Tibial nerve (tissue), 4 donors: ENCODE results near the gene KIF1B. TPM values are rescaled to one million over a fixed set of nuclear protein-coding genes. Genes with fewer than 3 reads are reported as not detected.

Source experiments
- DNase-seq, 2 donors: peaks; one replicate each; pipeline ENCODE4 v3.0.0-alpha.2; 2019; ENCODE audit warnings: low spot score in 2 of 2
- H3K27ac ChIP-seq, 4 donors: fragments of 200-600 bp; sonication (generic) in 3 of 4; one replicate each; pipeline ENCODE4 v1.5.1; 2017 to 2019; ENCODE audit warnings: mild to moderate bottlenecking in 1 of 4
- H3K27me3 ChIP-seq, 2 donors: fragments of 200-600 bp; sonication (generic) in 1 of 2; one replicate each; pipeline versions ENCODE4 v1.5.1 to v1.6.0; 2017 to 2019
- H3K36me3 ChIP-seq, 3 donors: fragments of 200-600 bp; sonication (generic); one replicate each; pipeline ENCODE4 v1.5.1; 2018 to 2019
- H3K4me1 ChIP-seq, 4 donors: fragments of 200-600 bp; sonication (generic) in 3 of 4; one replicate each; pipeline ENCODE4 v1.5.1; 2017 to 2019
- H3K4me3 ChIP-seq, 4 donors: fragments of 200-600 bp; sonication (generic) in 3 of 4; one replicate each; pipeline ENCODE4 v1.5.1; 2017 to 2019; ENCODE audit warnings: mild to moderate bottlenecking in 1 of 4, moderate library complexity in 1 of 4
- H3K9me3 ChIP-seq, 4 donors: fragments of 200-600 bp; sonication (generic) in 3 of 4; one replicate each; pipeline ENCODE4 v1.5.1; 2017 to 2019
- CTCF ChIP-seq, 5 experiments: fragments of 200-600 bp in 3 of 5; fragments of 450-650 bp in 2 of 5; sonication (generic) in 3 of 5; IDR thresholded peaks; one replicate each; pipeline ENCODE4 v1.5.1; 2016 to 2019; ENCODE audit warnings: antibody characterized with exemption in 5 of 5, mild to moderate bottlenecking in 3 of 5, moderate library complexity in 2 of 5
- EP300 ChIP-seq, 2 donors: sonication (generic); formaldehyde crosslinking; IDR thresholded peaks; one replicate each; pipeline ENCODE4 v1.6.1; 2017; ENCODE audit warnings: antibody characterized with exemption in 2 of 2, mild to moderate bottlenecking in 1 of 2
- POLR2A ChIP-seq, 2 donors: fragments of 450-650 bp; IDR thresholded peaks; one replicate each; pipeline ENCODE4 v1.6.1; 2017; ENCODE audit warnings: antibody characterized with exemption in 2 of 2, mild to moderate bottlenecking in 2 of 2, moderate library complexity in 2 of 2
- WGBS, 2 donors: methylation state at CpG; one replicate each; pipeline ENCODE4 v1.1.5; 2018; 5-methylcytosine and 5-hydroxymethylcytosine counted together
- total RNA-seq, 4 donors: library from RNA; depleted of rRNA; stranded (reverse); fragments of >200 nt; gene quantifications; one replicate each; pipeline ENCODE4 v1.1.0, GENCODE V29; 2016

Gene KIF1B
- total RNA-seq, 4 donors from 2014 or later: 50.6 to 76.2 (median 66.0) TPM

- DNase-seq: no peak
- no peaks in the 10 kb centered on the region for H3K9me3 ChIP-seq
- no peaks in the 10 kb centered on the region for H3K27me3 ChIP-seq
- peak overlapping the region in 2 of 4 donors; percentile 19 to 43 for H3K27ac ChIP-seq
- no peak for TF ChIP-seq POLR2A (IDR thresholded peaks at IDR 0.05)
- H3K36me3 ChIP-seq: peaks cover 0 to 48% (median 0%) of the 10 kb centered on the region in 3 donors
- no peak overlapping the region for H3K4me3 ChIP-seq
- peaks cover 0 to 30% (median 9%) of the 10 kb centered on the region in 4 donors for H3K4me1 ChIP-seq
- 55 to 66% methylated on average over 3 of the region's 3 CpGs for WGBS, 2 donors
These were observed 97.6 kb downstream of the KIF1B start for GRCh38 chr1:10308001-10308400.

- no peak for TF ChIP-seq POLR2A (IDR thresholded peaks at IDR 0.05)
- no peak for TF ChIP-seq CTCF (IDR thresholded peaks at IDR 0.05)
- no peak for TF ChIP-seq EP300 (IDR thresholded peaks at IDR 0.05)
- Histone ChIP-seq H3K9me3 (no peaks in the 10 kb centered on the region), H3K27ac (peak overlapping the region in 1 of 4 donors; percentile 43), H3K4me1 (peaks cover 0 to 30% (median 9%) of the 10 kb centered on the region in 4 donors), H3K36me3 (peaks cover 0 to 34% (median 0%) of the 10 kb centered on the region in 3 donors), H3K27me3 (no peaks in the 10 kb centered on the region), H3K4me3 (no peak overlapping the region)
- DNase-seq: no peak
- 78 to 87% methylated on average over 6 of the region's 6 CpGs for WGBS, 2 donors
These were observed 99.1 kb downstream of the KIF1B start for GRCh38 chr1:10309243-10310011.

DNA sequence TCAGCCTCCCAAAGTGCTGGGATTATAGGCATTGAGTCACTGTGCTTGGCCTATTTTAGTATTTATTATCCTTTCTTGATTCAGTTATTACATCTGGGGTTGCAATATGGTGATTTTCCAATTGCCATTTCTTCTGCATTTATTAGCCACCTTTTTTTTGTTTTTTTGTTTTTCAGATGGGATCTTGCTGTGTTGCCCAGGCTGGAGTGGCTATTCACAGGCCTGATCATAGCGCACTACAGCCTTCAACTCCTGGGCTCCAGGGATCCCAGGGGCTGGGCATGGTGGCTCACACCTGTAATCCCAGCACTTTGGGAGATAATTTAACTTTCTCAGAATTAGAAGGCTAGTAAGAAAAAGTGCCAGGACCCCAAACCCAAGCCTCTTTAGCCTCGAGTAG, 106.4 kb downstream of the KIF1B start:
- Histone ChIP-seq H3K4me1 (no peaks in the 10 kb centered on the region), H3K27me3 (no peaks in the 10 kb centered on the region), H3K36me3 (peaks cover 0 to 2% (median 0%) of the 10 kb centered on the region in 3 donors), H3K27ac (no peak overlapping the region), H3K9me3 (no peaks in the 10 kb centered on the region), H3K4me3 (no peak overlapping the region)
- 92 to 96% methylated on average over 2 of the region's 2 CpGs for WGBS, 2 donors
- DNase-seq: no peak
- TF ChIP-seq POLR2A (IDR thresholded peaks at IDR 0.05): no peak
- no peak for TF ChIP-seq CTCF (IDR thresholded peaks at IDR 0.05)
- TF ChIP-seq EP300 (IDR thresholded peaks at IDR 0.05): no peak

- Histone ChIP-seq H3K36me3 (peaks cover 0 to 32% (median 0%) of the 10 kb centered on the region in 3 donors), H3K4me3 (no peak overlapping the region), H3K4me1 (no peaks in the 10 kb centered on the region), H3K27me3 (no peaks in the 10 kb centered on the region), H3K9me3 (no peaks in the 10 kb centered on the region), H3K27ac (no peak overlapping the region)
- TF ChIP-seq EP300 (IDR thresholded peaks at IDR 0.05): no peak
- TF ChIP-seq POLR2A (IDR thresholded peaks at IDR 0.05): no peak
- TF ChIP-seq CTCF (IDR thresholded peaks at IDR 0.05): no peak
- DNase-seq: no peak
- WGBS, 2 donors: 72 to 86% methylated on average over 1 of the region's 1 CpG
These were observed 109.4 kb downstream of the KIF1B start for GRCh38 chr1:10319750-10320149.

DNA sequence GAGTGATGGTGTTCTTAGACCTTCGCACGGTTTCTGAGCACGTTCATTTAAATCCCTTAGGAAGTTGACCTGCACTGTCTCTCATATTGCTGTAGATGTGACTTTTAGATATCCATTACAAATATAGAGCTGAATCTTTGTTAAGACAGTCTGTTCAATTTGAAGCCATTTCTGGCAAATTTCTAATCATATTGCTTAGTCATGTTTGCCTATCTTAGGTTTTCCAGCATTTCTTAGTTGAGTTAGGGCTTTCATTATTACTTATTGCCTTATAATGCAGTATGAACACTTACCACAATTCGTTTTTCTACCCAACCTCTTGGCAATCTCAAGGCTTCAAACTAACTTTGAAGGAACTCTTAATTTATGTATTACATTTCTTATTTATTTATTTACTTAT, 110.0 kb downstream of the KIF1B start:
- DNase-seq: no peak
- TF ChIP-seq EP300 (IDR thresholded peaks at IDR 0.05) (no peak), CTCF (IDR thresholded peaks at IDR 0.05) (no peak), POLR2A (IDR thresholded peaks at IDR 0.05) (no peak)
- H3K4me3 ChIP-seq: no peak overlapping the region
- H3K27me3 ChIP-seq: no peaks in the 10 kb centered on the region
- 78 to 86% methylated on average over 4 of the region's 4 CpGs for WGBS, 2 donors
- peaks cover 0 to 38% (median 0%) of the 10 kb centered on the region in 3 donors for H3K36me3 ChIP-seq
- H3K4me1 ChIP-seq: no peaks in the 10 kb centered on the region
- H3K9me3 ChIP-seq: no peaks in the 10 kb centered on the region
- H3K27ac ChIP-seq: no peak overlapping the region
